DND-41 (cell line): ENCODE results near the gene SENP2.

Source experiments
- EZH2 ChIP-seq: IDR thresholded peaks from 3 replicates; pipeline ENCODE4 v1.6.1; 2012; ENCODE audit warnings: borderline replicate concordance, low read depth, mild to moderate bottlenecking, moderate library complexity, low read length, inconsistent platforms; ENCODE audit not compliant: severe bottlenecking
- TF ChIP-seq, protein P1 (sequence below): IDR thresholded peaks from 2 replicates; pipeline ENCODE4 v1.5.1; 2012; ENCODE audit warnings: borderline replicate concordance, low read length, moderate library complexity, mild to moderate bottlenecking; ENCODE audit not compliant: poor library complexity, severe bottlenecking; ENCODE audit errors: extremely low read depth

DNA sequence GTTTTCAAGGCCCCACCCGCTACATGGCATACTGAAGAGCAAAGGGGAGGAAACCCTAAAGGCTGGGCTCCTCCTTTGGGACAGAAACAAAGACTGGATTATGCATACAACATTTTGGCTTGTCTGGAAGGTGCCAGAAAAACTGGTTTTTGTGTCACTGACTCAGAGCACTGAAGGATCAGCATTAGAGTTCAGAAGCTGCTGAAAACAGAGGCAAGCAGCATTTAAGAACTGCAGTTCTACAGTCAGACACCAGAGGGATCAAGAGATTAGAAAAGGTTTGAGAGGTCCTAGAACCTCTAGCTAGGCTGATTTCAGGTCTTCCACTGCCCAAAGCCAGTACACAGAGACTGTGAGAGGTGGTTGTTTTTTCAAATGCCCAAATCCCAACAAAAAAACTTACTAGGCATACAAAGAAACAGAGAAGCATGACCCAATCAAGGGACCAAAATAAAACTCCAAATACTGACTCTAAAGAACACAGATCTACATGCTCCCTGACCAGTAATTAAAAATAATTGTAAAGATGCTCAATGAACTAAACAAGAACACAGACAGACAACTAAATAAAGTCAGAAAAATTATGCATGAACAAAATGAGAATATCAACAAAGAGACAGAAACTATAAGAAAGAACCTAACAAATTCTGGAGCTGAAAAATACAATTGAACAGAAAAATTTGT, 91.2 kb downstream of the SENP2 start:
- TF ChIP-seq, protein P1, sequence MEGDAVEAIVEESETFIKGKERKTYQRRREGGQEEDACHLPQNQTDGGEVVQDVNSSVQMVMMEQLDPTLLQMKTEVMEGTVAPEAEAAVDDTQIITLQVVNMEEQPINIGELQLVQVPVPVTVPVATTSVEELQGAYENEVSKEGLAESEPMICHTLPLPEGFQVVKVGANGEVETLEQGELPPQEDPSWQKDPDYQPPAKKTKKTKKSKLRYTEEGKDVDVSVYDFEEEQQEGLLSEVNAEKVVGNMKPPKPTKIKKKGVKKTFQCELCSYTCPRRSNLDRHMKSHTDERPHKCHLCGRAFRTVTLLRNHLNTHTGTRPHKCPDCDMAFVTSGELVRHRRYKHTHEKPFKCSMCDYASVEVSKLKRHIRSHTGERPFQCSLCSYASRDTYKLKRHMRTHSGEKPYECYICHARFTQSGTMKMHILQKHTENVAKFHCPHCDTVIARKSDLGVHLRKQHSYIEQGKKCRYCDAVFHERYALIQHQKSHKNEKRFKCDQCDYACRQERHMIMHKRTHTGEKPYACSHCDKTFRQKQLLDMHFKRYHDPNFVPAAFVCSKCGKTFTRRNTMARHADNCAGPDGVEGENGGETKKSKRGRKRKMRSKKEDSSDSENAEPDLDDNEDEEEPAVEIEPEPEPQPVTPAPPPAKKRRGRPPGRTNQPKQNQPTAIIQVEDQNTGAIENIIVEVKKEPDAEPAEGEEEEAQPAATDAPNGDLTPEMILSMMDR = peak; percentile 69
- TF ChIP-seq EZH2 = no peak
